NCI-H2227 (cell line): ENCODE results near the gene PCSK2.

Experiments used
- DNase-seq: peaks from one replicate; lab custom pipeline; 2025; ENCODE audit not compliant: unreplicated experiment; lab: John Stamatoyannopoulos, UW

The PCSK2 gene

GRCh38 chr20:17327185-17328148 lies 100.6 kb downstream of the PCSK2 start:
- peak; percentile 82 for DNase-seq

GRCh38 chr20:17334932-17335331 lies 108.1 kb downstream of the PCSK2 start:
- DNase-seq: no peak

- DNase-seq: no peak
Measured at GRCh38 chr20:17339000-17339399, 112.2 kb downstream of the PCSK2 start.

- no peak for DNase-seq
Measured at GRCh38 chr20:17343091-17343490, 116.3 kb downstream of the PCSK2 start.

GRCh38 chr20:17343656-17344452 lies 117.0 kb downstream of the PCSK2 start:
- no peak for DNase-seq

GRCh38 chr20:17344790-17345189 lies 118.0 kb downstream of the PCSK2 start:
- no peak for DNase-seq

GRCh38 chr20:17345321-17345720 lies 118.5 kb downstream of the PCSK2 start:
- no peak for DNase-seq

GRCh38 chr20:17350321-17350720 lies 123.5 kb downstream of the PCSK2 start:
- DNase-seq: no peak

- DNase-seq: no peak
Measured at GRCh38 chr20:17357238-17357637, 130.4 kb downstream of the PCSK2 start.

- DNase-seq: no peak
Measured at GRCh38 chr20:17358854-17359253, 132.0 kb downstream of the PCSK2 start.

- DNase-seq: no peak
Measured at GRCh38 chr20:17364681-17365080, 137.8 kb downstream of the PCSK2 start.

- no peak for DNase-seq
Measured at GRCh38 chr20:17365831-17366230, 139.0 kb downstream of the PCSK2 start.

- no peak for DNase-seq
Measured at GRCh38 chr20:17369506-17369905, 142.7 kb downstream of the PCSK2 start.

- DNase-seq: no peak
Measured at GRCh38 chr20:17372806-17373440, 146.1 kb downstream of the PCSK2 start.

GRCh38 chr20:17374086-17374485 lies 147.2 kb downstream of the PCSK2 start:
- peak; percentile 17 for DNase-seq

GRCh38 chr20:17376031-17376430 lies 149.2 kb downstream of the PCSK2 start:
- DNase-seq: no peak

- no peak for DNase-seq
Measured at GRCh38 chr20:17377231-17377630, 150.4 kb downstream of the PCSK2 start.

GRCh38 chr20:17379651-17380050 lies 152.8 kb downstream of the PCSK2 start:
- no peak for DNase-seq

GRCh38 chr20:17380801-17381200 lies 154.0 kb downstream of the PCSK2 start:
- DNase-seq: no peak

- DNase-seq: no peak
Measured at GRCh38 chr20:17381724-17382123, 154.9 kb downstream of the PCSK2 start.

- no peak for DNase-seq
Measured at GRCh38 chr20:17385798-17386197, 159.0 kb downstream of the PCSK2 start.
